Measurements from ENCODE around the gene RNF41.

DNA sequence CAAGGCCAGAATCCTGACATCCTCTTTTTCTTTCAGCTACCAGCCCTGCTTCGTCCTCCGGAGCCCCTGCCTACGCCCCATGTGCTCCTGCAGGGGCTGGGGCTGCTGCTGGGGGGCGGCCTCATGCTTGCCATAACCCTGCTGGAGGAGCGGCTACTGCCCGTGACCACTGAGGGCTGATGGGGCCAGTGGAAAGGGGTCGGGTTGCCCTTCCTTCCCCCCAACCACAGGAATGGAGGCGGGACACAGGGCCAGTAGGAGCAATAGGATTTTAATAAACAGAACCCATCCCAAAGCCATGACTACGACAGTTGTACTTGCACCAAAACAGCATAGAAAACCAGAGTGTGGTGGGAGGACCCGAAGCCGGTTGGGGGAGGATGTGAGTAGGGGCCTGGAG lies 15.8 kb upstream of the RNF41 start:
- no peak for TF ChIP-seq EZH2phosphoT487 (IDR thresholded peaks at IDR 0.05; ENCODE audit: insufficient read depth, low read depth)
- no peak for TF ChIP-seq EZH2 (IDR thresholded peaks at IDR 0.05; ENCODE audit: insufficient read depth, poor library complexity, severe bottlenecking)

All from GM23248 (cell line).